ENCODE results near the gene GADD45B. TPM values are rescaled to one million over a fixed set of nuclear protein-coding genes. Genes with fewer than 3 reads are reported as not detected.

The GADD45B gene
- total RNA-seq, 1 donor from 2014 or later, result 177 TPM

Small RNA genes within 50 kb of the gene (microRNA-seq; reads per million reads assigned to microRNA genes)
- not detected for gene MIR7108 (ENCODE audit: borderline number of aligned reads)

Other genes with a start within 250 kb of the GADD45B start
- gene PLEKHJ1, start 239.8 kb upstream of the GADD45B start, total RNA-seq, result 36.6 to 45.4 TPM (median 42.4 TPM) in 3 replicates
- 71.2 to 81.5 TPM (median 74.9 TPM) in 3 replicates for gene SF3A2, start 239.3 kb upstream of the GADD45B start, total RNA-seq
- 10.2 to 18.8 TPM (median 10.8 TPM) in 3 replicates for gene AMH, start 226.8 kb upstream of the GADD45B start, total RNA-seq
- 0.42 to 0.51 TPM in 2 of 3 replicates, not detected in the other for gene JSRP1, start 219.7 kb upstream of the GADD45B start, total RNA-seq
- gene PEAK3, start 194.0 kb upstream of the GADD45B start, total RNA-seq, result 0.31 to 0.50 TPM (median 0.38 TPM) in 3 replicates
- 0.15 to 0.48 TPM in 2 of 3 replicates, not detected in the other for gene LINGO3, start 168.0 kb upstream of the GADD45B start, total RNA-seq
- gene LSM7, start 147.5 kb upstream of the GADD45B start, total RNA-seq, result 73.9 to 88.1 TPM (median 76.2 TPM) in 3 replicates
- 48.9 to 67.0 TPM (median 51.4 TPM) in 3 replicates for gene SPPL2B, start 147.4 kb upstream of the GADD45B start, total RNA-seq
- 0.15 to 0.26 TPM in 2 of 3 replicates, not detected in the other for gene TMPRSS9, start 115.9 kb upstream of the GADD45B start, total RNA-seq
- 74.6 to 100 TPM (median 76.1 TPM) in 3 replicates for gene TIMM13, start 48.5 kb upstream of the GADD45B start, total RNA-seq
- gene LMNB2, start 19.2 kb upstream of the GADD45B start, total RNA-seq, result 35.5 to 56.0 TPM (median 36.6 TPM) in 3 replicates
- 1.9 to 3.6 TPM (median 2.5 TPM) in 3 replicates for gene GNG7, start 226.6 kb downstream of the GADD45B start, total RNA-seq
- gene DIRAS1, start 245.2 kb downstream of the GADD45B start, total RNA-seq, result 14.1 to 20.9 TPM (median 20.2 TPM) in 3 replicates